Testis (tissue), 3 donors: ENCODE measurements around the gene COIL. TPM values are rescaled to one million over a fixed set of nuclear protein-coding genes. Genes with fewer than 3 reads are reported as not detected.
"Not testable (repeated sequence)": the region's sequence is repeated elsewhere in the genome, so short reads cannot be mapped to it uniquely, and the experiment has no call there.

Experiments used
- DNase-seq: peaks from one replicate; pipeline ENCODE4 v3.0.0-alpha.2; 2019
- H3K27ac ChIP-seq, 2 donors: fragments of 200-600 bp; sonication (generic); one replicate each; pipeline ENCODE4 v1.5.1; 2019
- H3K27me3 ChIP-seq: fragments of 200-600 bp; sonication (generic); one replicate; pipeline ENCODE4 v1.5.1; 2019
- H3K36me3 ChIP-seq: fragments of 200-600 bp; sonication (generic); one replicate; pipeline ENCODE4 v1.5.1; 2017; ENCODE audit warnings: low read depth; ENCODE audit errors: missing control alignments
- H3K4me1 ChIP-seq: fragments of 200-600 bp; sonication (generic); one replicate; pipeline ENCODE4 v1.5.1; 2019
- H3K4me3 ChIP-seq, 2 donors: fragments of 200-600 bp; sonication (generic); one replicate each; pipeline ENCODE4 v1.5.1; 2017 to 2019
- H3K9me3 ChIP-seq: fragments of 200-600 bp; sonication (generic); one replicate; pipeline ENCODE4 v1.5.1; 2017
- CTCF ChIP-seq, 3 experiments: fragments of 450-650 bp in 2 of 3; fragments of 200-600 bp in 1 of 3; sonication (generic) in 1 of 3; IDR thresholded peaks; one replicate each; pipeline ENCODE4 v1.5.1; 2016 to 2019; ENCODE audit warnings: antibody characterized with exemption in 3 of 3, mild to moderate bottlenecking in 2 of 3, moderate library complexity in 1 of 3
- POLR2A ChIP-seq: fragments of 450-650 bp; IDR thresholded peaks from one replicate; pipeline ENCODE4 v1.6.1; 2017; ENCODE audit warnings: antibody characterized with exemption, mild to moderate bottlenecking, moderate library complexity
- WGBS, 2 donors: methylation state at CpG; one replicate each; pipeline ENCODE4 v1.1.5; 2018; 5-methylcytosine and 5-hydroxymethylcytosine counted together
- intact Hi-C: fragments of 100-400 bp; cut with DNase I; formaldehyde crosslinking; loops from one replicate; pipeline ENCODE4 v1.15.1; 2023; ENCODE audit warnings: low total_unique reads
- polyA plus RNA-seq: library from polyadenylated mRNA; stranded (reverse); fragments of 350-450 nt; fragmentation: Illumina TruSeq; extraction: RNeasy Lipid Tissue Mini Kit (QIAGEN cat#74804); gene quantifications from one replicate; pipeline ENCODE4 v1.2.3, GENCODE V29; 2014; ENCODE audit warnings: low read depth, low replicate concordance; ENCODE audit not compliant: insufficient read depth
- total RNA-seq, 2 donors: library from RNA; depleted of rRNA; stranded (reverse); fragments of >200 nt; gene quantifications; one replicate each; pipeline ENCODE4 v1.2.3, GENCODE V29; 2016

Gene COIL
- total and polyA plus RNA-seq, 3 donors from 2014 or later, result 48.4 to 214 (median 87.6) TPM

DNA sequence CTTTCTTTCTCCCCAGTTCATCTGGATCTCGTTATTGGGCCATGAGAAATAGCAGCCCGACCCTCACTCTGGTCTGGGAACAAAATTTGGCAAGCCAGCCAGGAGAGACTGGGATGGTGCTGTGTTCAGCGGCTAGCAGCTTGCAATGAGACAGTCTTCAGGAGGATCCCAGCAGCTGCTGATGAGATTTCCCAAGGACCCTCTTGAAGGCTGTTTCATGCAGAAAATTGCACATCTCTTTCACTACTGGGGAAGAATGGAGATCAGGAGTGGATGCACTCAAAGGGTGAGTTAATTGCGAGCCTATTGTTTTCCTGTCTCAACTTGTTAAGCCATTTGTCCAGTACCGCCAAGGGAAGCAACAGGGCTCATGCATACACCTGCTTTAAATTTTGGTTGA lies 5.5 kb upstream of the COIL start:
- 81 to 82% methylated on average over 5 of the region's 5 CpGs for WGBS, 2 donors
- no peak overlapping the region for H3K4me3 ChIP-seq
- peaks cover 4% of the 10 kb centered on the region for H3K4me1 ChIP-seq
- TF ChIP-seq CTCF (IDR thresholded peaks at IDR 0.05), result no peak
- TF ChIP-seq POLR2A, result no peak
- no peaks in the 10 kb centered on the region for H3K9me3 ChIP-seq
- no peak overlapping the region for H3K27ac ChIP-seq
- H3K36me3 ChIP-seq, result no peaks in the 10 kb centered on the region
- no peak for DNase-seq
- intact Hi-C loops, result no loop called here
- no peaks in the 10 kb centered on the region for H3K27me3 ChIP-seq

DNA sequence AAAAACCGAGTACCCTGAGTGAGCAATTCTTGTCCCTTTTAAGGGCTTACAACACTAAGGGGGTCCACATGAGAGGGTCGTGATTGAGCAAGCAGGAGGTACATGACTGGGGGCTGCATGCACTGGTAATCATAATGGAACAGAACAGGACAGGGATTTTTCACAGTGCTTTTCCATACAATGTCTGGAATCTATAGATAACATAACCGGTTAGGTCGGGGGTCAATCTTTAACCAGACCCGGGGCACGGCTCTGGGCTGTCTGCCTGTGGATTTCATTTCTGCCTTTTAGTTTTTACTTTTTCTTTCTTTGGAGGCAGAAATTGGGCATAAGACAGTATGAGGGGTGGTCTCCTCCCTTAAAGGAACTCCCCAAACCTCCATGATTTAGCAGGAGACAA lies 4.8 kb upstream of the COIL start:
- H3K4me1 ChIP-seq, intact Hi-C loops, H3K36me3 ChIP-seq, H3K9me3 ChIP-seq, H3K4me3 ChIP-seq, H3K27ac ChIP-seq, H3K27me3 ChIP-seq, DNase-seq: not testable (repeated sequence)
- WGBS, 2 donors, result 93% methylated on average over 6 of the region's 6 CpGs

DNA sequence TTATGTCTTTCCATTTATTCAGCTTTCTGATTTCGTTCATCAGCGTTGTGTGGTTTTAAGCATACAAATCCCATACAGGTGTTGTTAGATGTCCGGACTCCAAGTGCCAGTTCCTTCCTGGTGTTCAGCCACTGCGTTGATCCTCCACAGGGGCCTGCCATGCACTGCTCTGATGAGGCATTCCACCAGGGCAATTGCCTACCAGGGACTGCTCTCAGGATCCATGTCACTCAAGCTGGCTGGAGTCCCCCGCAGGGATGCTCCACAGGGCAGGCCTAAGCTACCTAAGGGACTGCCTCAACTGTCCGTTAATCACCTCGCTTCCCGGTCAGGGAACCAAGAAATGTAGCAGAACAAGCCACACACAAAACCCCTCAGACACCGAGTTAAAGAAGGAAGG lies 4.4 kb upstream of the COIL start:
- H3K4me3 ChIP-seq, H3K4me1 ChIP-seq, H3K27ac ChIP-seq, H3K9me3 ChIP-seq, DNase-seq, H3K36me3 ChIP-seq, H3K27me3 ChIP-seq, intact Hi-C loops: not testable (repeated sequence)
- WGBS, 2 donors, result 93 to 97% methylated on average over 9 of the region's 9 CpGs

DNA sequence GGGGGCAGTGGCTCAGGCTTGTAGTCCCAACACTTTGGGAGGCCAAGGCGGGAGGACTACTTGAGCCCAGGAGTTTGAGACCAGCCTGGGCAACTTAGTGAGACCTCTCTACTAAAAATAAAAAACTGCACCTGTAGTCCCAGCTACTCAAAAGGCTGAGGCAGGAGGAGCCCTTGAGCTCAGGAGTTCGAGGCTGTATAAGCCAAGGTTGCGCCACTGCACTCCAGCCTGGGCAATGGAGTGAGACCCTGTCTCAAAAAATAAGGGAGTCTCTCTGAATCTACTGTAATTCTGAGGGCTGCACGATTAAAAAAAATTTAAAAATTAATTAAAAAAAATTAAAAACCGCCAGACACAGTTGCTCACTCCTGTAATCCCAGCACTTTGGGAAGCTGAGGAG lies 3.9 kb downstream of the COIL start:
- TF ChIP-seq POLR2A, result no peak
- no peak for TF ChIP-seq CTCF (IDR thresholded peaks at IDR 0.05)
- Histone ChIP-seq H3K4me1 (peaks cover 22% of the 10 kb centered on the region), H3K27ac (no peak overlapping the region), H3K27me3 (no peaks in the 10 kb centered on the region), H3K36me3 (no peaks in the 10 kb centered on the region), H3K9me3 (no peaks in the 10 kb centered on the region), H3K4me3 (no peak overlapping the region)
- DNase-seq, result no peak
- WGBS, 2 donors, result 84 to 97% methylated on average over 5 of the region's 5 CpGs
- intact Hi-C loops, result no loop called here

GRCh38 chr17:56949595-56949994 lies 11.3 kb downstream of the COIL start:
- H3K9me3 ChIP-seq, result no peaks in the 10 kb centered on the region
- H3K27ac ChIP-seq, result no peak overlapping the region
- intact Hi-C loops, result loop anchor here (10.0 kb wide), 1 partner anchor 135 kb away; no protein-coding TSS in a partner anchor
- H3K27me3 ChIP-seq, result no peaks in the 10 kb centered on the region
- H3K36me3 ChIP-seq, result no peaks in the 10 kb centered on the region
- TF ChIP-seq CTCF (IDR thresholded peaks at IDR 0.05) (no peak), POLR2A (no peak)
- H3K4me3 ChIP-seq, result no peak overlapping the region
- WGBS, 2 donors, result 63 to 64% methylated on average over 3 of the region's 3 CpGs
- no peaks in the 10 kb centered on the region for H3K4me1 ChIP-seq
- no peak for DNase-seq

DNA sequence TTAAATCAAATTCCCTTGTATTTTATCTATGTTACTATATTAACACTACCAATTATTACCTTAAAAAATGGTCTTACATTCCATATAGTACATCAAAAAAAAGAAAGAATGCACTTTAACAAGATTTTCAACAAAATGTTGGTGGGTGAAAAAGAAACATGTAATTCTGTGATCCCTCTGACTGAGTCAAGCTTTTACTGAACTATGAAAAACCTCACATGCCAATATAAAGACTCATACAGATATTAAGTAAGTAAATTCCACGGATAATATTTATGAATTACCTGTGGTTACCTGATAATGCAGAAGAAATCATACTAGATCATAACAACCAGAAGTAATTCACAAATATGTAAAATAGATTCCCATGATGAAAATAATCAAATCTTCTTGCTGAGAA lies 12.4 kb downstream of the COIL start:
- intact Hi-C loops, result loop anchor here (10.0 kb wide), 1 partner anchor 134 kb away; no protein-coding TSS in a partner anchor
- no peak for TF ChIP-seq CTCF (IDR thresholded peaks at IDR 0.05)
- TF ChIP-seq POLR2A, result no peak

More for the DNA sequence above, 12.4 kb downstream of the COIL start:
- no peak overlapping the region for H3K27ac ChIP-seq
- no peaks in the 10 kb centered on the region for H3K9me3 ChIP-seq
- WGBS, 2 donors, result 86 to 96% methylated on average over 1 of the region's 1 CpG
- H3K27me3 ChIP-seq, result no peaks in the 10 kb centered on the region
- no peak overlapping the region for H3K4me3 ChIP-seq
- no peaks in the 10 kb centered on the region for H3K4me1 ChIP-seq
- DNase-seq, result no peak
- H3K36me3 ChIP-seq, result no peaks in the 10 kb centered on the region
